ENCODE measurements around the gene SYNC.
"Not testable (repeated sequence)": the region's sequence is repeated elsewhere in the genome, so short reads cannot be mapped to it uniquely, and the experiment has no call there.

Gene SYNC

DNA sequence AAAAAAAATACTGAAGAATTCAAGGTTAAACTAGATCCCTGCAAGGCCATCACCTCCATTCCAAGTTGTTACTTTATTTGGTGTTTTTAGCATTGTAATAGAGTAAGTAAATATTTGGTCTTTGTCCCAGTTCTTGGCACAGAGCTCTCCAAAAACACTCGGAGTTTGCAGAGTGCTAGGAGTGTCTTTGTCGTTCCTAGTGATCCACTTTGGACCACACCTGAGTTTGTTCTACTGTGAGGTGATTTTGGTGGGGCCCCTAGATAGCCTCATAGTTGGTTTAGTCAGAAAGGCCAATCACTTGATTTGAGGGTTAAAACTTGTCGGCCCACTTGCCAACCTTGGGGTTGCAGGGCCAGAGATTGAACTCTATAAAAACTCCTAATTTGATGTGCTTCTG, 25.6 kb downstream of the SYNC start:
- Histone ChIP-seq H3K4me1 (no peaks in the 10 kb centered on the region), H3K9me3 (no peaks in the 10 kb centered on the region), H3K36me3 (peaks cover 29% of the 10 kb centered on the region), H3K4me3 (ENCODE audit: low read depth, low read length) (no peak overlapping the region), H3K27me3 (no peaks in the 10 kb centered on the region)
- no peak for TF ChIP-seq CTCF (IDR thresholded peaks at IDR 0.05; ENCODE audit: low read depth, low read length)
- no peak for DNase-seq

DNA sequence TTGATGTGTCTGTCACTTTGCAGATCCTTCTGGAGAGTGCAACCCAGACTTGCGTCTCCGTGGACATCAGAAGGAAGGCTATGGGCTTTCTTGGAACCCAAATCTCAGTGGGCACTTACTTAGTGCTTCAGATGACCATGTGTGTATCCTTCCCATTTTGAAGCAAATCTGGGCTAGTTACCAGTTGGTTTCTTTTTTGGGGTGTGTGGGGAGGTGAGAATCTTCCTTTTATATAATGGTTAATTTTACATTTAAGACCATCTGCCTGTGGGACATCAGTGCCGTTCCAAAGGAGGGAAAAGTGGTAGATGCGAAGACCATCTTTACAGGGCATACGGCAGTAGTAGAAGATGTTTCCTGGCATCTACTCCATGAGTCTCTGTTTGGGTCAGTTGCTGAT, 33.9 kb downstream of the SYNC start:
- H3K4me3 ChIP-seq (ENCODE audit: low read depth, low read length); DNase-seq; H3K4me1 ChIP-seq; H3K9me3 ChIP-seq; H3K27me3 ChIP-seq: not testable (repeated sequence)
- peaks cover 34% of the 10 kb centered on the region for H3K36me3 ChIP-seq

GRCh38 chr1:32666901-32667566, 35.5 kb downstream of the SYNC start:
- no peaks in the 10 kb centered on the region for H3K9me3 ChIP-seq
- H3K27me3 ChIP-seq = no peaks in the 10 kb centered on the region
- no peak for TF ChIP-seq CTCF (IDR thresholded peaks at IDR 0.05; ENCODE audit: low read depth, low read length)
- no peaks in the 10 kb centered on the region for H3K4me1 ChIP-seq
- DNase-seq = no peak
- peaks cover 21% of the 10 kb centered on the region for H3K36me3 ChIP-seq
- H3K4me3 ChIP-seq (ENCODE audit: low read depth, low read length) = no peak overlapping the region

DNA sequence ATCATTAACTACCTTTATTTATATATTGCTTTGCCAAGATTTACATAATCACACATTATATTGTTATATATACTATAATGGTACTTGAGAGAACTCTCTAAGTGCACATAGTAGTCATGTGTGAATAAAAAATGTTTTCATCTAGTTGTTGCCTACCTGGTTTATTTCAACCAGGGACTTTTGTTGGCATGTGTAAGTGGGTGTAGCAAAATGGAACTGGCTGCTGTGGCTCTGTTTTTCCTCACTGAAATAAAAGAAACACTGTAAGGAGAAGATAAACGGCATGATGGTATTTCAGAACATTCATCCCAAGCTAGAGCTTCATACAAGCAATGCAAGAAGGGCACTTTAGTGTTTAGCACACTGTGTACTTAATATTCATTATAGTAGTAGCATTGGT, 36.7 kb downstream of the SYNC start:
- no peak for TF ChIP-seq CTCF (IDR thresholded peaks at IDR 0.05; ENCODE audit: low read depth, low read length)
- Histone ChIP-seq H3K4me1 (no peaks in the 10 kb centered on the region), H3K9me3 (no peaks in the 10 kb centered on the region), H3K36me3 (peaks cover 21% of the 10 kb centered on the region), H3K27me3 (no peaks in the 10 kb centered on the region), H3K4me3 (ENCODE audit: low read depth, low read length) (no peak overlapping the region)
- DNase-seq = no peak

DNA sequence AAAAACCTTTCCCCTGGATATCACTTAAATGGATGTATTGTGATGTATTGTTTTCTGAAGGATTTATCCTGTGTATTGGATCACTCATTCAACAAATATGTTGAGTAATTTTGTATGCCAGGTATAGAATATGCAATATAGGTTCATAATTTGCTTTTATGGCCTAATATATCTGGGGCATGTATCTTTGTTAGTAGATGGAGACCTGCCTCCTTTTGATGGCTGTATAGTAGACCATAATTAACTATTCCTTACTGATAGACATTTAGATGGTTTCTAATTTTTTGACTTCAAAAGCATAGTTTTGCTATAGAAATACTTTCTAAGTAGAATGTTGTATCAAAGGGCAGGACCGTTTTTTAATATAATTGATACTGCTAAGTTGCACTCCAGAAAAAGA, 43.0 kb downstream of the SYNC start:
- no peaks in the 10 kb centered on the region for H3K4me1 ChIP-seq
- no peaks in the 10 kb centered on the region for H3K9me3 ChIP-seq
- no peak for DNase-seq
- H3K4me3 ChIP-seq (ENCODE audit: low read depth, low read length) = no peak overlapping the region
- peaks cover 26% of the 10 kb centered on the region for H3K36me3 ChIP-seq
- H3K27me3 ChIP-seq = no peaks in the 10 kb centered on the region
- TF ChIP-seq CTCF (IDR thresholded peaks at IDR 0.05; ENCODE audit: low read depth, low read length) = no peak

DNA sequence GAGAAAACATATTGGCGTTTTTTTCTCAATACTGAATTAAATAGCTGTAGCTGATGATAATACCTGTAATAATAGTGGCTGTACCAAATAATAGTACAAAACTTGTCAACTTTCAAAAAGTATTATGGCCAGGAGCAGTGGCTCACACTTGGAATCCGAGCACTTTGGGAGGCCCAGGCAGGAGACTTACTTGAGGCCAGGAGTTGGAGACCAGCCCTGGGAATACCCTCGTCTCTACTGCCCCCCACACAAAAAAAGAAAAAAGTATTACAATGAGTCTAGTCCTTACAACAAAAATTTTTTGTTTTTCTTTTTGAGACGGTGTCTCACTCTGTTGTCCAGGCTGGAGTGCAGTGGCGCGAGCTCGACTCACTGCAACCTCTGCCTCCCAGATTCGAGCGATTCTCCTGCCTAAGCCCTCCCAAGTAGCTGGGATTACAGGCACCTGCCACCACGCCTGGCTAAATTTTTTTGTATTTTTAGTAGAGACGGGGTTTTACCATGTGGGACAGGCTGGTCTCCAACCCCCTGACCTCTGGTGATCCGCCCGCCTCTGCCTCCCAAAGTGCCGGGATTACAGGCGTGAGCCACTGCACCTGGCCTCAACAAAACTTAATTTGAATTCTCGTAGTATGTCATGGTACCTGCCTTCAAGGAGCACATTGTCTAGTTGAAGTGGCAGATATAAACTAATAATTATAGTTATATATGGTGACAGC, 50.2 kb downstream of the SYNC start:
- no peak for TF ChIP-seq CTCF (IDR thresholded peaks at IDR 0.05; ENCODE audit: low read depth, low read length)
- Histone ChIP-seq H3K27me3 (no peaks in the 10 kb centered on the region), H3K4me3 (ENCODE audit: low read depth, low read length) (peak overlapping the region; percentile 79), H3K36me3 (peaks cover 37% of the 10 kb centered on the region), H3K9me3 (no peaks in the 10 kb centered on the region), H3K4me1 (no peaks in the 10 kb centered on the region)
- DNase-seq = no peak

Data from BE2C (cell line).